A549 (cell line): ENCODE measurements around the gene CNTN4. TPM values are rescaled to one million over a fixed set of nuclear protein-coding genes. Genes with fewer than 3 reads are reported as not detected.

Experiments used
- ATAC-seq, 2 experiments: fragments of 200-7000 bp in 1 of 2; fragments of >200 bp in 1 of 2; cut with Nextera tagmentation in 1 of 2; cut with Tn5 transposase in 1 of 2; 3 replicates each; pipeline versions ENCODE4 v1.8.0 to v1.9.1; 2018 to 2020; ENCODE audit warnings: mild to moderate bottlenecking in 1 of 2, moderate library complexity in 1 of 2
- CTCF ChIA-PET: fragments of 300-600 bp; sonication (Branson Sonifier 250); formaldehyde crosslinking; extraction: SDS; loops from one replicate; lab custom pipeline; 2021; ENCODE audit warnings: antibody characterized with exemption, inconsistent platforms; lab: Yijun Ruan, JAX
- POLR2A ChIA-PET: fragments of 350-600 bp; formaldehyde crosslinking; extraction: SDS; loops from one replicate; lab custom pipeline; 2021; ENCODE audit warnings: antibody characterized with exemption, inconsistent platforms; lab: Yijun Ruan, JAX
- DNase-seq, 2 experiments: peaks; one replicate each; pipeline versions ENCODE4 v3.0.0 to v3.0.0-alpha.2; 2011 to 2016; ENCODE audit warnings: low read depth in 1 of 2, low spot score in 1 of 2
- FAIRE-seq: peaks from 2 replicates; lab custom pipeline; 2011; peaks lifted over from hg19 to GRCh38; lab: Jason Lieb, UNC
- H3K27ac ChIP-seq, 2 experiments: fragments of >200 bp; sonication (Bioruptor Twin); formaldehyde crosslinking; 3 replicates each; pipeline ENCODE4 v1.5.1; 2016 to 2017
- H3K4me1 ChIP-seq: fragments of >200 bp; sonication (Bioruptor Twin); formaldehyde crosslinking; 3 replicates; pipeline ENCODE4 v1.6.1; 2016
- H3K4me2 ChIP-seq: fragments of >200 bp; sonication (Bioruptor Twin); formaldehyde crosslinking; 3 replicates; pipeline ENCODE4 v1.6.1; 2016
- H3K4me3 ChIP-seq: fragments of >200 bp; sonication (Bioruptor Twin); formaldehyde crosslinking; 3 replicates; pipeline ENCODE4 v1.5.1; 2016
- H3K9me3 ChIP-seq: fragments of >200 bp; sonication (Bioruptor Twin); formaldehyde crosslinking; 3 replicates; pipeline ENCODE4 v1.6.1; 2016
- BCL3 ChIP-seq: fragments of >200 bp; sonication (Bioruptor Twin); formaldehyde crosslinking; IDR thresholded peaks from 3 replicates; pipeline ENCODE4 v1.6.1; 2016
- CBX2 ChIP-seq: fragments of 200-600 bp; sonication (generic); IDR thresholded peaks from 2 replicates; pipeline ENCODE4 v1.6.1; 2016; ENCODE audit warnings: low read depth, mild to moderate bottlenecking, borderline replicate concordance
- CHD4 ChIP-seq: fragments of 200-600 bp; sonication (generic); IDR thresholded peaks from 2 replicates; pipeline ENCODE4 v1.6.1; 2016; ENCODE audit warnings: antibody characterized with exemption, mild to moderate bottlenecking, borderline replicate concordance
- EHF ChIP-seq: fragments of 250-450 bp; sonication (Bioruptor Pico); IDR thresholded peaks from 2 replicates; pipeline ENCODE4 v1.5.0; 2020; ENCODE audit warnings: mild to moderate bottlenecking
- EP300 ChIP-seq, 2 experiments: fragments of >200 bp; sonication (Bioruptor Twin); formaldehyde crosslinking; IDR thresholded peaks; 2 replicates in 1 of 2; 3 replicates in 1 of 2; pipeline ENCODE4 v1.6.1; 2016 to 2017
- FOSB ChIP-seq: fragments of 250-450 bp; sonication (Bioruptor Pico); IDR thresholded peaks from 2 replicates; pipeline ENCODE4 v1.5.0; 2020; ENCODE audit warnings: mild to moderate bottlenecking, moderate library complexity
- HDAC2 ChIP-seq: fragments of 200-600 bp; sonication (generic); IDR thresholded peaks from 2 replicates; pipeline ENCODE4 v1.6.1; 2016
- HMGXB4 ChIP-seq: fragments of 250-450 bp; sonication (Bioruptor Pico); IDR thresholded peaks from 2 replicates; pipeline ENCODE4 v1.5.0; 2021; ENCODE audit warnings: mild to moderate bottlenecking, moderate library complexity, borderline replicate concordance
- HOXB13 ChIP-seq: fragments of 250-450 bp; sonication (Bioruptor Pico); IDR thresholded peaks from 2 replicates; pipeline ENCODE4 v1.5.0; 2020; ENCODE audit warnings: low read depth, mild to moderate bottlenecking, moderate library complexity
- HOXB5 ChIP-seq: fragments of 250-450 bp; sonication (Bioruptor Pico); IDR thresholded peaks from 2 replicates; pipeline ENCODE4 v1.5.0; 2020; ENCODE audit warnings: mild to moderate bottlenecking, moderate library complexity
- JUN ChIP-seq, 2 experiments: fragments of >200 bp; sonication (Bioruptor Twin); formaldehyde crosslinking; IDR thresholded peaks; 2 replicates in 1 of 2; 3 replicates in 1 of 2; pipeline ENCODE4 v1.6.1; 2016 to 2017
- KDM5A ChIP-seq: fragments of 200-600 bp; sonication (generic); IDR thresholded peaks from 2 replicates; pipeline ENCODE4 v1.6.1; 2016; ENCODE audit warnings: antibody characterized with exemption, mild to moderate bottlenecking
- MYC ChIP-seq: IDR thresholded peaks from 2 replicates; pipeline ENCODE4 v1.6.1; 2012; ENCODE audit warnings: mild to moderate bottlenecking, inconsistent platforms, low read length, improper control_type of control experiment, borderline replicate concordance
- PHF8 ChIP-seq: fragments of 200-600 bp; sonication (generic); IDR thresholded peaks from 2 replicates; pipeline ENCODE4 v1.6.1; 2016; ENCODE audit warnings: low read depth, mild to moderate bottlenecking, antibody characterized with exemption, moderate library complexity, borderline replicate concordance
- POLR2A ChIP-seq: IDR thresholded peaks from 2 replicates; pipeline ENCODE4 v1.6.1; 2012; ENCODE audit warnings: mild to moderate bottlenecking, low read length
- POLR2AphosphoS2 ChIP-seq: conservative IDR thresholded peaks from 2 replicates; pipeline ENCODE4 v1.6.1; 2012; ENCODE audit warnings: low read length, improper control_type of control experiment, inconsistent platforms
- RAD21 ChIP-seq, 2 experiments: fragments of >200 bp in 1 of 2; sonication (Bioruptor Twin) in 1 of 2; formaldehyde crosslinking in 1 of 2; IDR thresholded peaks in 1 of 2; conservative IDR thresholded peaks in 1 of 2; 2 replicates in 1 of 2; 3 replicates in 1 of 2; pipeline ENCODE4 v1.6.1; 2012 to 2018; ENCODE audit warnings: inconsistent platforms in 1 of 2
- RFX5 ChIP-seq: fragments of 450-650 bp; IDR thresholded peaks from 2 replicates; pipeline ENCODE4 v1.7.1; 2014; ENCODE audit warnings: antibody characterized with exemption, mild to moderate bottlenecking, moderate library complexity
- SMC3 ChIP-seq: fragments of >200 bp; sonication (Bioruptor Twin); formaldehyde crosslinking; IDR thresholded peaks from 3 replicates; pipeline ENCODE4 v1.6.1; 2018; ENCODE audit warnings: inconsistent platforms
- TP53 ChIP-seq: fragments of 250-450 bp; sonication (Bioruptor Pico); IDR thresholded peaks from 2 replicates; pipeline ENCODE4 v1.5.0; 2021; ENCODE audit warnings: mild to moderate bottlenecking, moderate library complexity
- USF2 ChIP-seq: fragments of 450-650 bp; IDR thresholded peaks from 2 replicates; pipeline ENCODE4 v1.6.1; 2014; ENCODE audit warnings: antibody characterized with exemption
- ZFP36 ChIP-seq: fragments of 450-650 bp; IDR thresholded peaks from 2 replicates; pipeline ENCODE4 v1.6.1; 2014; ENCODE audit warnings: borderline replicate concordance; ENCODE audit not compliant: partially characterized antibody
- ZNF302 ChIP-seq: fragments of 250-450 bp; sonication (Bioruptor Pico); IDR thresholded peaks from 2 replicates; pipeline ENCODE4 v1.9.0; 2021; ENCODE audit warnings: inconsistent platforms, mild to moderate bottlenecking, moderate library complexity
- WGBS: methylation state at CpG from one replicate; pipeline ENCODE4 v1.1.6; 2017; ENCODE audit errors: missing lambda C conversion rate; 5-methylcytosine and 5-hydroxymethylcytosine counted together
- polyA plus RNA-seq, 4 experiments: library from polyadenylated mRNA; depleted of rRNA in 3 of 4; stranded (reverse); fragments of >200 nt; fragmentation: RNase III in 1 of 4; extraction: RNeasy Plus Mini Kit Qiagen cat#74134 plus additional on column Dnase treatment in 1 of 4; gene quantifications; 2 replicates in 3 of 4; 3 replicates in 1 of 4; pipeline ENCODE4 v1.2.3, GENCODE V29; 2011 to 2017
- TF ChIP-seq, protein P1 (sequence below): fragments of 250-450 bp; sonication (Bioruptor Pico); IDR thresholded peaks from 2 replicates; pipeline ENCODE4 v1.5.0; 2020; ENCODE audit warnings: low read depth, mild to moderate bottlenecking, moderate library complexity
- TF ChIP-seq, protein P2 (sequence below): fragments of 200-600 bp; sonication (generic); IDR thresholded peaks from 2 replicates; pipeline ENCODE4 v1.6.1; 2016; ENCODE audit warnings: antibody characterized with exemption, mild to moderate bottlenecking, moderate library complexity
- TF ChIP-seq, protein P3 (sequence below): IDR thresholded peaks from 2 replicates; pipeline ENCODE4 v1.6.1; 2012

Gene CNTN4
- polyA plus RNA-seq, 2 of the 4 experiments (the other 2 are of a cell fraction) = 0.03 TPM; not detected in 1

DNA sequence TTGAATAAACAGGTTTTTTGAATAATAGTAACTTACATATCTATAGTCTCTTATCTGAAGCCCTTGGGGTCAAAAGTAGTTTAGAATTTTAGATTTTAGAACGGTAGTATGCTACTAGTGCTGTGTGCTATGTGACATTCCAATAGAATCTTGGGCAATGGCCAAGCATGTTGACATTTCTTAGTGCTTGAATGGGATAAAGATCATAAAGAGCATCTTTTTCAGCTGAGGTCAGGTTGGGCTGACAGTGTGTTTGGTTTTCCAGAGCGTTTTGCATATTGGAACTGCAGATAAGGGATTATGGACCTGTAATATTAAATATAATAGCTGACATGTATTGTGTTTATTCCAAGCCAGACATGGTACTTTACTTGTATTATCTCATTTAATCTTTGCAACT, 32.1 kb downstream of the CNTN4 start:
- POLR2A ChIA-PET = no interaction called here
- Histone ChIP-seq H3K4me2 (no peak overlapping the region), H3K9me3 (no peaks in the 10 kb centered on the region), H3K27ac (no peak overlapping the region), H3K4me3 (no peak overlapping the region), H3K4me1 (no peaks in the 10 kb centered on the region)
- TF ChIP-seq JUN (IDR thresholded peaks at IDR 0.05) = no peak
- no peak for TF ChIP-seq PHF8
- TF ChIP-seq HDAC2 = no peak
- no peak for TF ChIP-seq HMGXB4 (CRISPR knock-in tag)
- no peak for TF ChIP-seq KDM5A
- TF ChIP-seq RFX5 = no peak
- DNase-seq (no peak), FAIRE-seq (no peak), ATAC-seq (no peak)
- CTCF ChIA-PET = no interaction called here
- WGBS = 0% methylated on average over 2 of the region's 2 CpGs

GRCh38 chr3:2133146-2133545, 34.5 kb downstream of the CNTN4 start:
- FAIRE-seq = no peak
- Histone ChIP-seq H3K4me2 (no peak overlapping the region), H3K4me1 (no peaks in the 10 kb centered on the region), H3K4me3 (no peak overlapping the region), H3K27ac (no peak overlapping the region), H3K9me3 (no peaks in the 10 kb centered on the region)
- POLR2A ChIA-PET = no interaction called here
- CTCF ChIA-PET = no interaction called here
- no peak for ATAC-seq
- no peak for DNase-seq
- TF ChIP-seq RFX5 (no peak), HOXB13 (CRISPR knock-in tag) (no peak), CBX2 (no peak)

DNA sequence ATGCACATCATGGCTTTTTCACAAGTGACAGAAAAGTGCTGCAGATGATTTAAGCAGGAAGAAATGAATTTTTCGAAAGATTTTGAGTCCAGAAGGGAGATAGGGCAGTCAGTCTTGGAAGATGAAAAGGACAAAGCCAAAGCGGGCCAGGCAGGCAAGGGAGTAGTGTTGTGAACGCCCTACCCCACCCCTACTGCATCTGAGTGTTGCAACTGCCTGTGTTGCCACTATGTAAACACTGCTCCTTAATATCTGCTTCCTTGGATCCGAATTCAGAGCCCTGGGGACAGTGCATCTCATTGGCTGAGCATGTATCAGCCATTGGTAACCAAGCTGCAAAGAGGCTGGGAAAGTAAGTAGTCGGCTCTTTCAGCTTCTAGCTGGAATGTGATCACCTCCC, 39.0 kb downstream of the CNTN4 start:
- no peak for ATAC-seq
- TF ChIP-seq CHD4 = no peak
- TF ChIP-seq, protein P1, sequence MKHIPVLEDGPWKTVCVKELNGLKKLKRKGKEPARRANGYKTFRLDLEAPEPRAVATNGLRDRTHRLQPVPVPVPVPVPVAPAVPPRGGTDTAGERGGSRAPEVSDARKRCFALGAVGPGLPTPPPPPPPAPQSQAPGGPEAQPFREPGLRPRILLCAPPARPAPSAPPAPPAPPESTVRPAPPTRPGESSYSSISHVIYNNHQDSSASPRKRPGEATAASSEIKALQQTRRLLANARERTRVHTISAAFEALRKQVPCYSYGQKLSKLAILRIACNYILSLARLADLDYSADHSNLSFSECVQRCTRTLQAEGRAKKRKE (CRISPR knock-in tag) = no peak
- TF ChIP-seq EP300 (IDR thresholded peaks at IDR 0.05) = no peak
- no peak for TF ChIP-seq POLR2A
- no peak for TF ChIP-seq BCL3
- no peak for TF ChIP-seq ZNF302 (CRISPR knock-in tag)
- no peak for TF ChIP-seq EHF (CRISPR knock-in tag)
- no peak for TF ChIP-seq SMC3
- no peak for TF ChIP-seq RAD21 (conservative IDR thresholded peaks at IDR 0.05 in 1 of 2, IDR thresholded peaks at IDR 0.05 in 1 of 2)
- no peak for TF ChIP-seq ZFP36
- TF ChIP-seq TP53 (CRISPR knock-in tag) = no peak
- no peak for TF ChIP-seq POLR2AphosphoS2
- TF ChIP-seq MYC = no peak
- TF ChIP-seq, protein P2, sequence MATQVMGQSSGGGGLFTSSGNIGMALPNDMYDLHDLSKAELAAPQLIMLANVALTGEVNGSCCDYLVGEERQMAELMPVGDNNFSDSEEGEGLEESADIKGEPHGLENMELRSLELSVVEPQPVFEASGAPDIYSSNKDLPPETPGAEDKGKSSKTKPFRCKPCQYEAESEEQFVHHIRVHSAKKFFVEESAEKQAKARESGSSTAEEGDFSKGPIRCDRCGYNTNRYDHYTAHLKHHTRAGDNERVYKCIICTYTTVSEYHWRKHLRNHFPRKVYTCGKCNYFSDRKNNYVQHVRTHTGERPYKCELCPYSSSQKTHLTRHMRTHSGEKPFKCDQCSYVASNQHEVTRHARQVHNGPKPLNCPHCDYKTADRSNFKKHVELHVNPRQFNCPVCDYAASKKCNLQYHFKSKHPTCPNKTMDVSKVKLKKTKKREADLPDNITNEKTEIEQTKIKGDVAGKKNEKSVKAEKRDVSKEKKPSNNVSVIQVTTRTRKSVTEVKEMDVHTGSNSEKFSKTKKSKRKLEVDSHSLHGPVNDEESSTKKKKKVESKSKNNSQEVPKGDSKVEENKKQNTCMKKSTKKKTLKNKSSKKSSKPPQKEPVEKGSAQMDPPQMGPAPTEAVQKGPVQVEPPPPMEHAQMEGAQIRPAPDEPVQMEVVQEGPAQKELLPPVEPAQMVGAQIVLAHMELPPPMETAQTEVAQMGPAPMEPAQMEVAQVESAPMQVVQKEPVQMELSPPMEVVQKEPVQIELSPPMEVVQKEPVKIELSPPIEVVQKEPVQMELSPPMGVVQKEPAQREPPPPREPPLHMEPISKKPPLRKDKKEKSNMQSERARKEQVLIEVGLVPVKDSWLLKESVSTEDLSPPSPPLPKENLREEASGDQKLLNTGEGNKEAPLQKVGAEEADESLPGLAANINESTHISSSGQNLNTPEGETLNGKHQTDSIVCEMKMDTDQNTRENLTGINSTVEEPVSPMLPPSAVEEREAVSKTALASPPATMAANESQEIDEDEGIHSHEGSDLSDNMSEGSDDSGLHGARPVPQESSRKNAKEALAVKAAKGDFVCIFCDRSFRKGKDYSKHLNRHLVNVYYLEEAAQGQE = no peak
- TF ChIP-seq FOSB = no peak
- no peak for TF ChIP-seq HOXB5 (CRISPR knock-in tag)
- TF ChIP-seq, protein P3, sequence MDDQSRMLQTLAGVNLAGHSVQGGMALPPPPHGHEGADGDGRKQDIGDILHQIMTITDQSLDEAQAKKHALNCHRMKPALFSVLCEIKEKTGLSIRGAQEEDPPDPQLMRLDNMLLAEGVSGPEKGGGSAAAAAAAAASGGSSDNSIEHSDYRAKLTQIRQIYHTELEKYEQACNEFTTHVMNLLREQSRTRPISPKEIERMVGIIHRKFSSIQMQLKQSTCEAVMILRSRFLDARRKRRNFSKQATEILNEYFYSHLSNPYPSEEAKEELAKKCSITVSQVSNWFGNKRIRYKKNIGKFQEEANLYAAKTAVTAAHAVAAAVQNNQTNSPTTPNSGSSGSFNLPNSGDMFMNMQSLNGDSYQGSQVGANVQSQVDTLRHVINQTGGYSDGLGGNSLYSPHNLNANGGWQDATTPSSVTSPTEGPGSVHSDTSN = no peak
- no peak for TF ChIP-seq RFX5
- TF ChIP-seq USF2 = no peak

More for the DNA sequence above, 39.0 kb downstream of the CNTN4 start:
- FAIRE-seq = no peak
- no peaks in the 10 kb centered on the region for H3K9me3 ChIP-seq
- POLR2A ChIA-PET = no interaction called here
- CTCF ChIA-PET = interaction anchor here (1.3 kb wide), 1 partner anchor 9 kb away, joined by 5 read pairs; no protein-coding TSS in a partner anchor
- DNase-seq = no peak
- H3K4me2 ChIP-seq = no peak overlapping the region
- H3K4me1 ChIP-seq = no peaks in the 10 kb centered on the region
- H3K27ac ChIP-seq = no peak overlapping the region
- WGBS = 4% methylated on average over 5 of the region's 5 CpGs
- H3K4me3 ChIP-seq = no peak overlapping the region
